A673 (cell line): ENCODE results near the gene MAP3K10.

Source experiments
- EZH2 ChIP-seq: fragments of 200-600 bp; sonication (generic); IDR thresholded peaks from 2 replicates; pipeline ENCODE4 v1.6.1; 2017; ENCODE audit warnings: borderline replicate concordance, low read depth, mild to moderate bottlenecking, mixed read lengths, antibody characterized with exemption, low read length; ENCODE audit not compliant: poor library complexity, severe bottlenecking
- TF ChIP-seq, protein P1 (sequence below): fragments of 300-800, 200-600 bp; sonication (generic); conservative IDR thresholded peaks from 2 replicates; pipeline ENCODE4 v1.5.1; 2017; ENCODE audit warnings: low read depth, mild to moderate bottlenecking, antibody characterized with exemption, low read length, moderate library complexity, mixed read lengths

DNA sequence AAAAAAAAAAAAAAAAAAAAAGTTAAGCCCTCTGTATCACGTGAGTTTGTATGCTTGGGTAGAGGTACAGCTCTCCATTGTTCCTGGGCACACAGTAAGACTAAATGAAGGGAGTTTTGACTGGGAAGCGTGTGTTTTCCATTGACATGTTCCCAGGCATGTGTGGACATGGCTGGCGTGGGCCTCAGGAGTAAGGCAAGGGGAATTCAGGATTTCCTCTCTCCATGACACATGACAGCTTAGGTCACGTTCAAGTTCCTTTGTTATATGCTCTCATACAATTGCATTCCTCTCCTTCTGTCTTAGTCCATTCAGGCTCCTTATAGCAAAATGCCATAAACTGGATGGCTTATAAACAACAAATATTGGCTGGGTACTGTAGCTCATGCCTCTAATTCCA is 17.1 kb upstream of the MAP3K10 start:
- TF ChIP-seq, protein P1, sequence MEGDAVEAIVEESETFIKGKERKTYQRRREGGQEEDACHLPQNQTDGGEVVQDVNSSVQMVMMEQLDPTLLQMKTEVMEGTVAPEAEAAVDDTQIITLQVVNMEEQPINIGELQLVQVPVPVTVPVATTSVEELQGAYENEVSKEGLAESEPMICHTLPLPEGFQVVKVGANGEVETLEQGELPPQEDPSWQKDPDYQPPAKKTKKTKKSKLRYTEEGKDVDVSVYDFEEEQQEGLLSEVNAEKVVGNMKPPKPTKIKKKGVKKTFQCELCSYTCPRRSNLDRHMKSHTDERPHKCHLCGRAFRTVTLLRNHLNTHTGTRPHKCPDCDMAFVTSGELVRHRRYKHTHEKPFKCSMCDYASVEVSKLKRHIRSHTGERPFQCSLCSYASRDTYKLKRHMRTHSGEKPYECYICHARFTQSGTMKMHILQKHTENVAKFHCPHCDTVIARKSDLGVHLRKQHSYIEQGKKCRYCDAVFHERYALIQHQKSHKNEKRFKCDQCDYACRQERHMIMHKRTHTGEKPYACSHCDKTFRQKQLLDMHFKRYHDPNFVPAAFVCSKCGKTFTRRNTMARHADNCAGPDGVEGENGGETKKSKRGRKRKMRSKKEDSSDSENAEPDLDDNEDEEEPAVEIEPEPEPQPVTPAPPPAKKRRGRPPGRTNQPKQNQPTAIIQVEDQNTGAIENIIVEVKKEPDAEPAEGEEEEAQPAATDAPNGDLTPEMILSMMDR = no peak
- TF ChIP-seq EZH2 = no peak
